Epithelial cell of proximal tubule (primary cell): ENCODE data around the gene PHYHD1. TPM values are rescaled to one million over a fixed set of nuclear protein-coding genes. Genes with fewer than 3 reads are reported as not detected.

Source experiments
- DNase-seq: peaks from one replicate; pipeline ENCODE4 v3.0.0-alpha.2; 2011; ENCODE audit warnings: low read depth
- H3K4me3 ChIP-seq: 2 replicates; pipeline ENCODE4 v1.5.1; 2011; ENCODE audit warnings: low read depth, mild to moderate bottlenecking, low read length
- total RNA-seq: library from RNA; depleted of rRNA; stranded (reverse); fragments of >200 nt; gene quantifications from 2 replicates; pipeline ENCODE4 v1.2.3, GENCODE V29; 2015
- TF ChIP-seq, protein P1 (sequence below): conservative IDR thresholded peaks from 2 replicates; pipeline ENCODE4 v1.5.1; 2012; ENCODE audit warnings: low read depth, mild to moderate bottlenecking, low read length

PHYHD1 gene
- total RNA-seq, 1 donor from 2014 or later, result 21.2 TPM

DNA sequence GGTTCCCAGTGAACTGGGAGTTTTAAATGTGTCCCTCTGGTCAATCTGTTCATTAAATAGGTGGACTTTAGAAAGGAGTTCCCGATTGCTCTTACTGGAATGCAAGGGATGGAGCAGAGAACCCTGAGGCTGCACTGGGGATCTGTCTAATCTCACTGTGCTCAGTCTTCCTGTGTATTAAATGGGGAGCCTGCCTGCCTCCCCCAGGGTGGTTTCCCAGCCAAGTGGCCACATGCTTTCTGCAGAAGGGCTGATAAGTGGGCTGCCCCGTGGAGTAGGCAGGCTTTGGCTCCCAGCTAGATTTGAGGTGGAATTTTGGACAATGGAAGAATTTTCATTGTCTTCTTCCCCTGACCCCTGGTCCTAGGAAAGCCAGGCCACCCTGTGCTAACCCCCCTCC is 14.0 kb upstream of the PHYHD1 start:
- no peak for DNase-seq
- H3K4me3 ChIP-seq, result no peak overlapping the region
- TF ChIP-seq, protein P1, sequence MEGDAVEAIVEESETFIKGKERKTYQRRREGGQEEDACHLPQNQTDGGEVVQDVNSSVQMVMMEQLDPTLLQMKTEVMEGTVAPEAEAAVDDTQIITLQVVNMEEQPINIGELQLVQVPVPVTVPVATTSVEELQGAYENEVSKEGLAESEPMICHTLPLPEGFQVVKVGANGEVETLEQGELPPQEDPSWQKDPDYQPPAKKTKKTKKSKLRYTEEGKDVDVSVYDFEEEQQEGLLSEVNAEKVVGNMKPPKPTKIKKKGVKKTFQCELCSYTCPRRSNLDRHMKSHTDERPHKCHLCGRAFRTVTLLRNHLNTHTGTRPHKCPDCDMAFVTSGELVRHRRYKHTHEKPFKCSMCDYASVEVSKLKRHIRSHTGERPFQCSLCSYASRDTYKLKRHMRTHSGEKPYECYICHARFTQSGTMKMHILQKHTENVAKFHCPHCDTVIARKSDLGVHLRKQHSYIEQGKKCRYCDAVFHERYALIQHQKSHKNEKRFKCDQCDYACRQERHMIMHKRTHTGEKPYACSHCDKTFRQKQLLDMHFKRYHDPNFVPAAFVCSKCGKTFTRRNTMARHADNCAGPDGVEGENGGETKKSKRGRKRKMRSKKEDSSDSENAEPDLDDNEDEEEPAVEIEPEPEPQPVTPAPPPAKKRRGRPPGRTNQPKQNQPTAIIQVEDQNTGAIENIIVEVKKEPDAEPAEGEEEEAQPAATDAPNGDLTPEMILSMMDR, result no peak

DNA sequence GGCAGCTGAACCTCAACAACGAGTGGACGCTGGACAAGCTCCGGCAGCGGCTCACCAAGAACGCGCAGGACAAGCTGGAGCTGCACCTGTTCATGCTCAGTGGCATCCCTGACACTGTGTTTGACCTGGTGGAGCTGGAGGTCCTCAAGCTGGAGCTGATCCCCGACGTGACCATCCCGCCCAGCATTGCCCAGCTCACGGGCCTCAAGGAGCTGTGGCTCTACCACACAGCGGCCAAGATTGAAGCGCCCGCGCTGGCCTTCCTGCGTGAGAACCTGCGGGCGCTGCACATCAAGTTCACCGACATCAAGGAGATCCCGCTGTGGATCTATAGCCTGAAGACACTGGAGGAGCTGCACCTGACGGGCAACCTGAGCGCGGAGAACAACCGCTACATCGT is 12.4 kb upstream of the PHYHD1 start:
- H3K4me3 ChIP-seq, result no peak overlapping the region
- DNase-seq, result no peak
- TF ChIP-seq, protein P1, result no peak

GRCh38 chr9:128909859-128910258 is 10.9 kb upstream of the PHYHD1 start:
- no peak for DNase-seq
- TF ChIP-seq, protein P1, result no peak

DNA sequence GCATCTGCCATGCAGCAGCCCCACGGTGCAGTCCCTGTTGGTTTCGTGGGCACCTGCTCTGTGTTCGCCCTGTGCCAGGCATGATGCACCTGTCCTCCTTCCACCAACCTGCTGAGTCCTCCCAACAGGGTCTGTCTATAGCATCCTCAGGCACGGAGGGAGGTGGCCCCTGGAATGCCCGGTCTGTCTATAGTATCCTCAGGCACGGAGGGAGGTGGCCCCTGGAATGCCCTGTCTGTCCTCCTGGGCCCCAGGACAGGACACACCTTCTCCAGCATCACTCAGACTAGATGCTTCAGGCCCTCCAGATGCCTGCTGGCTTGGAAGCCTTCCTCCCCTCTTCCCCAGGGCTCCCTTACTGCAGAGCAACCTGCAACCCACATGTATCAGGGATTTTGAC is 9.9 kb upstream of the PHYHD1 start:
- no peak for DNase-seq
- no peak overlapping the region for H3K4me3 ChIP-seq
- TF ChIP-seq, protein P1, result no peak

More at GRCh38 chr9:128909859-128910258, 10.9 kb upstream of the PHYHD1 start:
- H3K4me3 ChIP-seq, result no peak overlapping the region

GRCh38 chr9:128911529-128912035 is 9.2 kb upstream of the PHYHD1 start:
- no peak overlapping the region for H3K4me3 ChIP-seq
- no peak for DNase-seq
- TF ChIP-seq, protein P1, result no peak

- DNase-seq, result peak; percentile 63
- no peak overlapping the region for H3K4me3 ChIP-seq
- TF ChIP-seq, protein P1, result no peak
These were observed 8.4 kb upstream of the PHYHD1 start for GRCh38 chr9:128912270-128912853.

DNA sequence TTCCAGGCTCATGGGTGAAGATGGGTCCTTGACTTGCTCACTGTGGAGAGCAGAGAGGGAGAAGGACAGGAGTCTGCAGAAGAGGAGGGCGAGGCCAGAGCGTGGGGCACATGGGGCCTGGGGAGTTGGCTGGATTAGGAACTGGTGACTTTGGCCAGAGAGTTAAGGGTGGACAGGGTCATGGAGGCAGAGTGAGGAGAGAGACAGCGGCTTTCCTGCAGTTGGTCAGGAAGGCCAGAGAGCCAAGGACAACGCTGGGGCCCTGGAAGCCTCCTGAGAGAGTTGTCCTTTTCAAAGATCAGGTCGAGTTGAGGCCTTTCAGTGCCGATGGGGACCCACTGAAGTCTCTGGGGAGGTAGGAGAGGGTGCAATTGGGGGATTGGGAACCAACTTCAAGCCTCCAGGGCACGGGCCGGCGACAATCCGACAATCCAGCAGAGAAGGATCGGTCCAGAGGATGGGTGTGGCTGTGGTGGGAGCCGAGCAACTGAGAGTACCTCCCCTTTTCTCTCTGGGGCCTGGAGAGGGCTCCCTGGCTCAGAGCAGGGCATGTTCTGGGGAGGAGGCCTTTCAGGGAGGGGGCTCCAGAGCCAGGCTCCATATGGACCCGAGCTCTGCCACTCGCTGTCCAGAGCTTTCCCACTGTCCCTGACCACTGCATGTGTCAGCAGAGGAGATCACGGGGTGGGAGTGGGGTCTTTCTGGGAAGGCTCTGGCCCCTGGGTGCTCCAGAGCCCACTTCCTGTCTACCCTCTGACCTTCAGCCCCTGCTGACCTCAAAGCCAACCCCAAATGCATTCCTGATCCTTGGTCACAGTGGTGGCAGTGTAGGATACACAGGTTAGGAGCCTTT is 7.5 kb upstream of the PHYHD1 start:
- DNase-seq, result no peak
- no peak overlapping the region for H3K4me3 ChIP-seq
- TF ChIP-seq, protein P1, result no peak
